HUES64 (cell line): ENCODE data around the gene DCDC2.
"Not testable (repeated sequence)": the region's sequence is repeated elsewhere in the genome, so short reads cannot be mapped to it uniquely, and the experiment has no call there.

Experiments
- H3K27ac ChIP-seq: 2 replicates; pipeline ENCODE4 v1.7.0; 2013; ENCODE audit warnings: low read depth, low read length, inconsistent platforms
- H3K27me3 ChIP-seq: 2 replicates; pipeline ENCODE4 v1.6.1; 2013; ENCODE audit warnings: mild to moderate bottlenecking, low read length; ENCODE audit not compliant: insufficient read depth
- H3K36me3 ChIP-seq: 2 replicates; pipeline ENCODE4 v1.6.1; 2013; ENCODE audit warnings: mild to moderate bottlenecking, low read length; ENCODE audit not compliant: insufficient read depth
- H3K4me1 ChIP-seq: 2 replicates; pipeline ENCODE4 v1.6.1; 2013; ENCODE audit warnings: mild to moderate bottlenecking, low read length, moderate library complexity; ENCODE audit not compliant: insufficient read depth
- H3K4me3 ChIP-seq: 2 replicates; pipeline ENCODE4 v1.5.1; 2013; ENCODE audit warnings: mild to moderate bottlenecking, low read length, moderate library complexity
- H3K9ac ChIP-seq: 2 replicates; pipeline ENCODE4 v1.6.1; 2013; ENCODE audit warnings: mild to moderate bottlenecking, low read depth, low read length
- H3K9me3 ChIP-seq: 2 replicates; pipeline ENCODE4 v1.6.1; 2013; ENCODE audit warnings: low read depth, low read length; ENCODE audit not compliant: insufficient read depth
- WGBS: fragments of 150-250, 120-280 bp; methylation state at CpG from one replicate; pipeline ENCODE4 v1.1.7; 2013; ENCODE audit warnings: missing lambda C conversion rate; 5-methylcytosine and 5-hydroxymethylcytosine counted together

The DCDC2 gene

DNA sequence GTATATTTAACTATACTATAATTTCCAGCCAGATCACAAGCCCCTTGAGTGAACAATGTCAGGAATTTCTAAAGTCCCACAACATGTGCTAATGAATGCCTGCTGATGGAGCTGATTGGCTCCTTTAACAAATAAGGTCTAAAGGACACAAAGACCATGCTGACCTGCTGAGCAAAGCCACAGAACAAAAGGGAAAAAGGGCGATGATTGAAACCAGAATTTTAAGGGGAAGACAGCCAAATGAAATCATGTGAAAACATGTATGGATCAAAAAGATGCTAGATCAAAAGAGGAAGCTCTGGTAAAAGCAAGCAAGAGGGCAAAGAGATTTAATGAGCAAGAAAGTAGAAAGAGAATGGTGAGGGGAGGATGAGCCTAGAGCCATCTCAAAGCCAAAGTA, 105.6 kb downstream of the DCDC2 start:
- H3K9me3 ChIP-seq: peaks cover 9% of the 10 kb centered on the region
- no peaks in the 10 kb centered on the region for H3K36me3 ChIP-seq
- no peaks in the 10 kb centered on the region for H3K27me3 ChIP-seq
- peaks cover 36% of the 10 kb centered on the region for H3K4me1 ChIP-seq
- H3K9ac ChIP-seq: peak overlapping the region; percentile 36; the same call in 1 of the 2 replicates
- 48% methylated on average over 1 of the region's 1 CpG for WGBS
- H3K27ac ChIP-seq: peak overlapping the region; percentile 65
- no peak overlapping the region; the same call in 1 of the 2 replicates for H3K4me3 ChIP-seq

DNA sequence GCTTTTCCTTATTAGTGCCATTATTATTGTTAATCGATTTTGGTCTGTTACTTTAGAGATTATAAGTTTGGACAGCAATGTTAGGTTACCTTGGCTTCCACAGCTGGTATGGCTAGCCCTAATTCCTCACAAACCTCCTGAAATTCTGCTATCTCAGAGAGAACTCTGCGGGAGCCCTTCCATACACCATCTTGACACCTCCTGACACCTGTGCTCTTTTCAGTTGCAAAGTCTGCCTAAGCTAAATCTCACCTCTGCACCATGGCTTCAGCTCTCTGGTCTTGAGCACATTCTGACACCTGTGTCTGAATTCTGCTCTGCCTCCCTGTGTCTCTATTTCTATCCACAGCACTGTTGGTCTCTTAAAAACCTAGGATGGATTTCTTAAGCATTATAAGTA, 106.5 kb downstream of the DCDC2 start:
- Histone ChIP-seq H3K27me3 (no peaks in the 10 kb centered on the region), H3K9me3 (peaks cover 9% of the 10 kb centered on the region), H3K4me1 (peaks cover 34% of the 10 kb centered on the region), H3K4me3 (no peak overlapping the region), H3K27ac (peak overlapping the region; percentile 46; the same call in 1 of the 2 replicates), H3K9ac (no peak overlapping the region), H3K36me3 (no peaks in the 10 kb centered on the region)
- 73% methylated on average over 2 of the region's 2 CpGs for WGBS

DNA sequence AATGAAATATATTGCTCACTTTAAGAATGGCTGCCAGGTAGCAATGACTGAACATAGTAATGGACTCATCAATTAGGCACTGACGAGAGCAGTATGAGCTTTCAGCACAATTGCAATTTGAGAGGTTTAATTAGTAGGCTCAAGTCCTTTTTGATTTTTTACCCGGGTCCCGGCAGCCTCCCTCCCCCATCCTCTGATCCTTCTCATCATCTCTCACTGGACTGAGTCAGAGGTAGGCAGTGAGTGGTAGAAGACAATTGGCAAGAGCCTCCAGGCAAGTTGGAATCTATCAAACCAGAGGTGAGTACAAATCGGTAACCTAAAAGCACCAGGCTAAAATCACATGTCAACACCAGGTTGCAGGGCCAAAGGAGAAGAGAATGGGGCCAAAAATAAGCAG, 107.9 kb downstream of the DCDC2 start:
- H3K4me1 ChIP-seq: peaks cover 34% of the 10 kb centered on the region
- peaks cover 9% of the 10 kb centered on the region for H3K9me3 ChIP-seq
- H3K9ac ChIP-seq: no peak overlapping the region
- H3K27me3 ChIP-seq: no peaks in the 10 kb centered on the region
- H3K36me3 ChIP-seq: no peaks in the 10 kb centered on the region
- WGBS: 79% methylated on average over 2 of the region's 4 CpGs
- no peak overlapping the region for H3K4me3 ChIP-seq
- H3K27ac ChIP-seq: no peak overlapping the region

DNA sequence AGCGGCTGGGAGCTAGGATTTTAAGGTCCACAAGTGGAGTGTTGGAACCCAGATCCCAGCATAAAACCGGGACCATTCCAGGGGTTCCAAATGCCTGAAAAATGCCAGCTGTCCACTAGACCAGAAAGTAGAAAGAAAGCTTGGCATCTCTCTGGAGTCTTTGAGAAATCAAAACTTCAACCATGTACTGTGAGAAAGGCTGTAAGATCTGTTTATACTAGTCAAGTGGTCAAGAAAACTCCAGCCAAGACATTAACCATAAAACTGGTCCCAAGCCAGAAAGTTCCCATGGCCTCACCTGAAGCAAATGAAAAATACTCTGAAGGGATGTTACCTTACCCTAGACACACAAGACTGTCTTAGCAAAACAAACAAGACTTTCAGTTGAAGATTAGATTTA, 112.6 kb downstream of the DCDC2 start:
- H3K9ac ChIP-seq: no peak overlapping the region
- H3K27me3 ChIP-seq: no peaks in the 10 kb centered on the region
- H3K27ac ChIP-seq: no peak overlapping the region
- no peaks in the 10 kb centered on the region for H3K9me3 ChIP-seq
- no peak overlapping the region for H3K4me3 ChIP-seq
- no peaks in the 10 kb centered on the region for H3K36me3 ChIP-seq
- 93% methylated on average over 2 of the region's 2 CpGs for WGBS
- H3K4me1 ChIP-seq: peaks cover 9% of the 10 kb centered on the region

DNA sequence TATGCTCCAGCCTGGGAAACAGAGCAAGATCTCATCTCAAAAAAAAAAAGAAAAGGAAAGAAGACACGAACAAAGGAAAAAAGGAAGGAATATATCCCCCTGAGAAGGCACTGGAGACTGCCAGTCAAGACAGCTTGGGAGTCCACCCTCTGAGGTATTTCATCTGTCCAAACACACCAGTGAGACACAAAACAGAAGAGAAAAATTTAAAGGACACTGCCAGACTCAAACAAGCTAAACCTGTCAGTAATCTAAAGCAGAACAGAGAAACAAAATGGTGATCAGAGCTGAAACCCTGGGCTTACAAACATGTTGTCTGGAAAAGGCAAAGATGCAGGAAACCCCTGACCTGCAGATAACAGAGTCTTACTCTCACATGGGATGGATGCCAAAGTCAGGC, 114.9 kb downstream of the DCDC2 start:
- H3K4me1 ChIP-seq: no peaks in the 10 kb centered on the region
- H3K27me3 ChIP-seq: no peaks in the 10 kb centered on the region
- H3K4me3 ChIP-seq: no peak overlapping the region
- 54% methylated on average over 1 of the region's 1 CpG for WGBS
- H3K9me3 ChIP-seq: no peaks in the 10 kb centered on the region
- H3K9ac ChIP-seq: no peak overlapping the region
- H3K27ac ChIP-seq: no peak overlapping the region
- H3K36me3 ChIP-seq: no peaks in the 10 kb centered on the region

DNA sequence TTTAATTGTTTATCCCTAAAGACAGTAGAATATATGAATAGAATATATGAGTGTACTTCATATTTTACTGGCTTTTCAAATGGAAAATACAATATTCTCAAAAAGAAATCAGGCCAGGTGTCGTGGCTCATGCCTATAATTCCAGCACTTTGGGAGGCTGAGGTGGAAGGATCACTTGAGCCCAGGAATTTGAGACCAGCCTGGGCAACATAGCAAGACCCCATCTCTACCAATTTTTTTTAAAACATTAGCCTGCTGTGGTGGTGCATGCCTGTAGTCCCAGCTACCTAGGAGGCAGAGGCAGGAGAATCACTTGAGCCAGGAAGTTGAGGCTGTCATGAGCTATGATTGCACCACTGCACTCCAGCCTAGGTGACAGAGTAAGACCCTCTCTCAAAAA, 116.1 kb downstream of the DCDC2 start:
- H3K9me3 ChIP-seq, H3K9ac ChIP-seq, H3K4me3 ChIP-seq, H3K27ac ChIP-seq, H3K36me3 ChIP-seq, H3K27me3 ChIP-seq, H3K4me1 ChIP-seq: not testable (repeated sequence)
- WGBS: 100% methylated on average over 1 of the region's 1 CpG

DNA sequence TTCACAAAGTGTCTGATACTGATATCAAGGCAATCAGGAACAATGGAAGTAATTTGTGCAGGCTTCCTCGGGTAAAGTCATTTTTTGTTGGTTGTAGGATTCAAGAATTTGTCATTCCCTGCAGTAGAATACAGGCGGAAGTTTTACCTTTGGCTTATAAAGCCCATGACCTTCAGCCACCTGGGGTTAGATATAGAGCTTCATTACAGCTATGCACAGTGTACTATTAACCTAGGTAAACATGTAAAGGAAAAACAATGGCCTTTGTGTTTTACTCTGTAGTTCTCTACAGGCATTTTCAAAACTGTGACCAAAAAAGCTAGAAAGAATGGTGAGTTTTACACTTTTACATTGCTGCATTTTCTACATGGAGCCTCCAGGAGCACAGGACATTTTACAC, 116.9 kb downstream of the DCDC2 start:
- no peak overlapping the region for H3K27ac ChIP-seq

DNA sequence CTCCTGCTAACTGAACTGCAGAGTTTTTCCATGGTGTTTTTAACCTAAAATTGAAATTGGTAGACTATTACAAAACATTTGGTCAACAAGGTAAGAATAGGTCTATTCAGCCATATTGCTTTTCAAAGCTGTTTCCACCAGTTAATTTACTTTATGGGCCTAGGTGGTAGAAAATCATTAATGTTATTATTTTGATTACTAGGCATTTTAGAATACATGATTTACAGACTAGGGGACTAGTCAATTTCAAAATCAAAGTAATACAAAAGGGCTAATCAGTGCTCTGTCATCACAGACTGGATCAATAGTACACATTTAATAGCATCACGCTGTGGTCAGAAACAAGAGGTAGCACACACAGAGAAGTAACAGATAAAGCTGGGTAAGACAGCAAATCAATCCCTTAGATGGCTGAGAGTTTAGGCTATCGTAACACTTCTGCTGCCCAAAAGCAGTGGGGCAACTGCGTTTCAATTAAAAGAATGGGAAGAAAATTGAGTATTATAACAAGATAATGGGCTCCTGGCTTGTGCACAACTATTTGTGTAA, 117.4 kb downstream of the DCDC2 start:
- no peak overlapping the region for H3K27ac ChIP-seq
- no peak overlapping the region for H3K4me3 ChIP-seq
- H3K9ac ChIP-seq: no peak overlapping the region
- 94% methylated on average over 3 of the region's 3 CpGs for WGBS
- H3K36me3 ChIP-seq: no peaks in the 10 kb centered on the region
- no peaks in the 10 kb centered on the region for H3K27me3 ChIP-seq
- no peaks in the 10 kb centered on the region for H3K4me1 ChIP-seq
- 0 out of 2 replicates have a peak, but pooled peaks cover 4% of the 10 kb centered on the region for H3K9me3 ChIP-seq

More for the DNA sequence above, 116.9 kb downstream of the DCDC2 start:
- WGBS: 84% methylated on average over 2 of the region's 2 CpGs
- Histone ChIP-seq H3K36me3 (no peaks in the 10 kb centered on the region), H3K9ac (no peak overlapping the region), H3K27me3 (no peaks in the 10 kb centered on the region), H3K4me1 (no peaks in the 10 kb centered on the region), H3K4me3 (no peak overlapping the region), H3K9me3 (0 out of 2 replicates have a peak, but pooled peaks cover 4% of the 10 kb centered on the region)

DNA sequence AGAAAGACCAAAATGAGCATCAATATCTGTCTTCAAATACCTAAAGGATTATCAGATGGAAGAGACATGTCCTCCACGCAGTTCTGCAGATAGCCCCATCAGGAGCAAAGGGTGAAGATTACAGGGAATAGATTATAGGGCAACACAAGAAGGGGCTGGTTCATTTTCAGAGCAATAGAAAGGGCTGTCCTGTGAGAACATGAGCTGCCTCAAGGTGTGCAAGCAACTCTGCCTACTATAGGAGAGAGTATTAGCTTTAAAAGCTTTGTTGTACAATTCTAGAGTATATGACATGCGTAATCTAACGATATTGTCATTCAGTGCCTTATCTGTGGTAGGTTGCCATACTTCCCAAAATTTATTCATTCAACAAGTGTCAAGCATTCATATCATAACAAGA, 119.2 kb downstream of the DCDC2 start:
- Histone ChIP-seq H3K27me3 (no peaks in the 10 kb centered on the region), H3K36me3 (no peaks in the 10 kb centered on the region), H3K27ac (no peak overlapping the region), H3K9ac (no peak overlapping the region), H3K9me3 (0 out of 2 replicates have a peak, but pooled peaks cover 4% of the 10 kb centered on the region), H3K4me3 (no peak overlapping the region), H3K4me1 (no peaks in the 10 kb centered on the region)
- WGBS: 99% methylated on average over 3 of the region's 3 CpGs

DNA sequence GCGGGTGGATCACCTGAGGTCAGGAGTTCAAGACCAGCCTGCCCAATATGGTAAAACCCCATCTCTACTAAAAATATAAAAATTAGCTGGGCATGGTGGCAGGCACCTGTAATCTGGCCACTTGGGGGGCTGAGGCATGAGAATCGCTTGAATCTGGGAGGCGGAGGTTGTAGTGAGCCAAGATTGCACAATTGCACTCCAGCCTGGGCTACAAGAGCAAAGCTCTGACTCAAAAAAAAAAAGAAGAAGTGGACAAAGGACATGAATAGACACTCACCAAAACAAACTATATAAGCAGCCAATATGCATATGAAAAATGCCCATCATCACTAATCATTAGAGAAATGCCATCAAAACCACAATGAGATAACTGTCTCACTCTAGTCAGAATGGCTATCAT, 121.1 kb downstream of the DCDC2 start:
- not testable (repeated sequence) for H3K4me1 ChIP-seq, H3K27me3 ChIP-seq, H3K4me3 ChIP-seq, H3K36me3 ChIP-seq, H3K27ac ChIP-seq, H3K9ac ChIP-seq, H3K9me3 ChIP-seq
- WGBS: 93% methylated on average over 3 of the region's 3 CpGs

DNA sequence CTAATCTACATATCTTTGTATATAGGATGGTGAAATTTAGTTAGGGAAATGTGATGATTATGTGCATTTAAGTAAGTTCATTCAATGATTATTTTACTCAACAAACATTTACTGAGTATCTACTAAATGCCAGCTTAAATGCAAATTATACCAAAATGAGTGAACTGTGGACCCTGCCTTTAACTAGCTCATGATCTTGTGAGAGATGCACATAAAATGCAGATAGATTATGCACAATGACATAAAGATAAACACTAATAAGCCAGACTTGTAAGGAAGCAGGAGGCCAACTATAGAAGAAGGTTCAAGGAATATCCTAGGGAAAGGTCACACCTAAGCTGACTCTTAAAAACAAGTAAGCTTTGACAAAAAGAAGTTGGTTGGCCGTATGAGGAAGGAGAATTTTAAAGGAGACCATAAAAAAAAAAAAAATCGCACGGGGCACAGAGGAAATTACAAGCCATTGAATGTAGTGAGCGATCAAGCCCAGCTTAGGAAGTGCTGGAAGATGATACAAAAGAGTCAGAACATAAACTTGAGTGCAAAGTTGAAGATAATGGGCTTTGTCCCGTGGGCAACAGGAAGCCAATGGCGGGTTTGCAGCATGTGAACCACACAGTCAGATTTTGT, 123.9 kb downstream of the DCDC2 start:
- no peaks in the 10 kb centered on the region for H3K36me3 ChIP-seq
- no peaks in the 10 kb centered on the region for H3K27me3 ChIP-seq
- H3K27ac ChIP-seq: no peak overlapping the region
- no peak overlapping the region for H3K9ac ChIP-seq
- WGBS: 90% methylated on average over 6 of the region's 6 CpGs
- H3K9me3 ChIP-seq: 0 out of 2 replicates have a peak, but pooled peaks cover 4% of the 10 kb centered on the region
- peaks cover 7% of the 10 kb centered on the region for H3K4me1 ChIP-seq
- H3K4me3 ChIP-seq: no peak overlapping the region
